Measurements from ENCODE around the gene DIP2C.

- TF ChIP-seq POLR2A (IDR thresholded peaks at IDR 0.05; ENCODE audit: low read depth, low read length) (no peak), POLR2AphosphoS5 (IDR thresholded peaks at IDR 0.05; ENCODE audit: low read depth, low read length) (no peak)
Measured at GRCh38 chr10:451021-451471, 238.4 kb downstream of the DIP2C start.

All from GM12892 (cell line).